Testis (tissue), 3 donors: Measurements from ENCODE around the gene DFFB. TPM values are rescaled to one million over a fixed set of nuclear protein-coding genes. Genes with fewer than 3 reads are reported as not detected.

Experiments used
- DNase-seq: peaks from one replicate; pipeline ENCODE4 v3.0.0-alpha.2; 2019
- H3K27ac ChIP-seq, 2 donors: fragments of 200-600 bp; sonication (generic); one replicate each; pipeline ENCODE4 v1.5.1; 2019
- H3K27me3 ChIP-seq: fragments of 200-600 bp; sonication (generic); one replicate; pipeline ENCODE4 v1.5.1; 2019
- H3K36me3 ChIP-seq: fragments of 200-600 bp; sonication (generic); one replicate; pipeline ENCODE4 v1.5.1; 2017; ENCODE audit warnings: low read depth; ENCODE audit errors: missing control alignments
- H3K4me1 ChIP-seq: fragments of 200-600 bp; sonication (generic); one replicate; pipeline ENCODE4 v1.5.1; 2019
- H3K4me3 ChIP-seq, 2 donors: fragments of 200-600 bp; sonication (generic); one replicate each; pipeline ENCODE4 v1.5.1; 2017 to 2019
- H3K9me3 ChIP-seq: fragments of 200-600 bp; sonication (generic); one replicate; pipeline ENCODE4 v1.5.1; 2017
- POLR2A ChIP-seq: fragments of 450-650 bp; IDR thresholded peaks from one replicate; pipeline ENCODE4 v1.6.1; 2017; ENCODE audit warnings: antibody characterized with exemption, mild to moderate bottlenecking, moderate library complexity
- WGBS, 2 donors: methylation state at CpG; one replicate each; pipeline ENCODE4 v1.1.5; 2018; 5-methylcytosine and 5-hydroxymethylcytosine counted together
- intact Hi-C: fragments of 100-400 bp; cut with DNase I; formaldehyde crosslinking; loops from one replicate; pipeline ENCODE4 v1.15.1; 2023; ENCODE audit warnings: low total_unique reads
- polyA plus RNA-seq: library from polyadenylated mRNA; stranded (reverse); fragments of 350-450 nt; fragmentation: Illumina TruSeq; extraction: RNeasy Lipid Tissue Mini Kit (QIAGEN cat#74804); gene quantifications from one replicate; pipeline ENCODE4 v1.2.3, GENCODE V29; 2014; ENCODE audit warnings: low read depth, low replicate concordance; ENCODE audit not compliant: insufficient read depth
- total RNA-seq, 2 donors: library from RNA; depleted of rRNA; stranded (reverse); fragments of >200 nt; gene quantifications; one replicate each; pipeline ENCODE4 v1.2.3, GENCODE V29; 2016
- TF ChIP-seq, protein P1 (sequence below), 3 experiments: fragments of 450-650 bp in 2 of 3; fragments of 200-600 bp in 1 of 3; sonication (generic) in 1 of 3; IDR thresholded peaks; one replicate each; pipeline ENCODE4 v1.5.1; 2016 to 2019; ENCODE audit warnings: antibody characterized with exemption in 3 of 3, mild to moderate bottlenecking in 2 of 3, moderate library complexity in 1 of 3

DFFB gene
- total and polyA plus RNA-seq, 3 donors from 2014 or later, result 3.4 to 8.4 (median 6.9) TPM

DNA sequence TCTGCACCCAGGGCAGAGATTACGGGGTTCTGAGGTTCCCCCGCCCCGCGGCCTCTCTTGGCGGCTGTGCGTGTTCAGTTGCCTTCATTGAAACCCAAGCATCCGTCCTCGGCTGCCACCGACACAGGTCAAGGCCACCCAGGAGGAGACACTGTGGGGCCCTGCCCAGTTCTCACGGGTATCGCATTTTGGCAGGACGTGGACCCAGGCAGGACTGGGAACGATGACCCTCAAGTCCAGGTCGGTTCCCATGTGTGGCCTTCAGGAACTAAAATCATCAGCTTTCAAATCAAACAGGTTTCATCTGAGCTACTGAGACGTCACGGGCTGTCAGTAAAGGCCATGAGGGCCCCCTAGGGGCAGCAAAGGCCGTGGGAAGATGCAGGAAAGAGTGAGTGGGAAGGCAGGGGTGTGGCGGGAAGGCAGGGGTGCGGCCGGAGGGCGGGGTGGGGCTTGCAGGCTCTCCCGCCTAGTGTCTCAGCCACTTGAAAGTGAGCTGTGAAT is 49.8 kb downstream of the DFFB start:
- intact Hi-C loops, result no loop called here
- TF ChIP-seq, protein P1, sequence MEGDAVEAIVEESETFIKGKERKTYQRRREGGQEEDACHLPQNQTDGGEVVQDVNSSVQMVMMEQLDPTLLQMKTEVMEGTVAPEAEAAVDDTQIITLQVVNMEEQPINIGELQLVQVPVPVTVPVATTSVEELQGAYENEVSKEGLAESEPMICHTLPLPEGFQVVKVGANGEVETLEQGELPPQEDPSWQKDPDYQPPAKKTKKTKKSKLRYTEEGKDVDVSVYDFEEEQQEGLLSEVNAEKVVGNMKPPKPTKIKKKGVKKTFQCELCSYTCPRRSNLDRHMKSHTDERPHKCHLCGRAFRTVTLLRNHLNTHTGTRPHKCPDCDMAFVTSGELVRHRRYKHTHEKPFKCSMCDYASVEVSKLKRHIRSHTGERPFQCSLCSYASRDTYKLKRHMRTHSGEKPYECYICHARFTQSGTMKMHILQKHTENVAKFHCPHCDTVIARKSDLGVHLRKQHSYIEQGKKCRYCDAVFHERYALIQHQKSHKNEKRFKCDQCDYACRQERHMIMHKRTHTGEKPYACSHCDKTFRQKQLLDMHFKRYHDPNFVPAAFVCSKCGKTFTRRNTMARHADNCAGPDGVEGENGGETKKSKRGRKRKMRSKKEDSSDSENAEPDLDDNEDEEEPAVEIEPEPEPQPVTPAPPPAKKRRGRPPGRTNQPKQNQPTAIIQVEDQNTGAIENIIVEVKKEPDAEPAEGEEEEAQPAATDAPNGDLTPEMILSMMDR (IDR thresholded peaks at IDR 0.05), result no peak
- 64 to 80% methylated on average over 14 to 22 of the region's 22 CpGs for WGBS, 2 donors

DNA sequence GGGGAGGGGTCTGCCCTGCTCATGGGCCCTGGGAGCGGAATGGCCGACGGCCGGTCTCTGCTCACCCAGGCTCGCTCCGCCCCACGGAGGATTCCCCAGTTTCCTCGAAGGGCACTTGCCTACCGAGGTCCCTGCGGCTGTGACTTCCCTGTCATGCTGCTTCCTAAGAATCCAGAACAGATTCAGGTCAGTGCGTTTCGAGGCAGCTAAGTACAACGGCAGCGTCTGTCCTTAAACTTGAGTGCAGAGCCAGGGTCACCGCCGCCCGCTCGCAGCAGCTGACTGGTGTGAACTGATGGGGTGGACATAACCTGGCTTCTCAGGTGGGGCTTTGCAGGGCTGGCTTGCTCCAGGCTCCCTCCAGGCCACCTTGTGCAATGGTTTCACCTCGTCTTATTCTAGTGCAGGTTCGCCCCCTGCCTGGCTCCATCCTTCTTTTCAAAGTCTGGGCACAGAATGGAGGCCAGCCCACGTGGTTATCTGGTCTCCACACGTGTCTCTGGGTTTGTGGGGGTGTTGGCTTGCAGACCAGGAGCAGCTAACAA is 50.4 kb downstream of the DFFB start:
- H3K9me3 ChIP-seq, result no peaks in the 10 kb centered on the region
- no peak overlapping the region for H3K27ac ChIP-seq
- intact Hi-C loops, result no loop called here
- no peaks in the 10 kb centered on the region for H3K36me3 ChIP-seq
- H3K27me3 ChIP-seq, result no peaks in the 10 kb centered on the region
- TF ChIP-seq, protein P1 (IDR thresholded peaks at IDR 0.05), result no peak
- no peak for TF ChIP-seq POLR2A
- no peak overlapping the region for H3K4me3 ChIP-seq
- 86 to 88% methylated on average over 19 to 22 of the region's 22 CpGs for WGBS, 2 donors
- no peak for DNase-seq
- H3K4me1 ChIP-seq, result peaks cover 6% of the 10 kb centered on the region

More for the DNA sequence above, 49.8 kb downstream of the DFFB start:
- Histone ChIP-seq H3K9me3 (no peaks in the 10 kb centered on the region), H3K4me1 (peaks cover 6% of the 10 kb centered on the region), H3K27ac (no peak overlapping the region), H3K27me3 (no peaks in the 10 kb centered on the region), H3K4me3 (no peak overlapping the region), H3K36me3 (no peaks in the 10 kb centered on the region)
- DNase-seq, result no peak

DNA sequence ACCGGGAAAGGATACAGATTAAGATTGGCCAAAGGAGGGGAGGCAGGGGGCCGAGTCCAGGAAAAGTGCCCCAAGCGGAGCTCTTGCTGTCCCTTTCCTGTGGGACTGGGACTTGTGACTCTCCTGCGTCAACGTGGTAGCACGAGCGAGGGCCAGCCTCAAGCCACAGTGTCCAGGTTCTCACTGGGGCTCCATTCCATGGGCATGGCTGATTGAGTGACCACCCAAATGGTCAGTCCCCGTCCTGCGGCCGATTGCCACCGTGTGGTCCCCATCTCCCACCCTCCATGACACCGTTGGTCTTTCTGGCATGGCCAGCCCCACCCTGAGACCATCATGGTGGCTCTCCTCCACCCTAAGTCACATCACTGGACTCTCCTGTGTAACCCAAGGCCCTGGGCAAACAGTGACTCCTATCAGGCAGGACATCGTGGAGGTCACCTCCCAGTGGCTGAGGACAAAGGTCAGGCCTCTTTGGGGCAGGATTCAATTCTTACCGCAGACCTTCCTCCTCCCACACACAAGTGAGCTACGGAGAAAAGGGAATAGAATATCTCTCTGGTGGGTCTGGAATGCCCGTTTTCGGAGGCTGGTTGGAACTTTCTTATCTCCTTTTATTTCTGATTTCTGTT is 51.7 kb downstream of the DFFB start:
- H3K27ac ChIP-seq, result no peak overlapping the region
- intact Hi-C loops, result no loop called here
- DNase-seq, result no peak
- no peaks in the 10 kb centered on the region for H3K9me3 ChIP-seq
- no peaks in the 10 kb centered on the region for H3K36me3 ChIP-seq
- 70 to 77% methylated on average over 14 to 17 of the region's 17 CpGs for WGBS, 2 donors
- TF ChIP-seq, protein P1 (IDR thresholded peaks at IDR 0.05), result no peak
- no peak for TF ChIP-seq POLR2A
- H3K27me3 ChIP-seq, result no peaks in the 10 kb centered on the region
- H3K4me3 ChIP-seq, result no peak overlapping the region
- H3K4me1 ChIP-seq, result peaks cover 6% of the 10 kb centered on the region

DNA sequence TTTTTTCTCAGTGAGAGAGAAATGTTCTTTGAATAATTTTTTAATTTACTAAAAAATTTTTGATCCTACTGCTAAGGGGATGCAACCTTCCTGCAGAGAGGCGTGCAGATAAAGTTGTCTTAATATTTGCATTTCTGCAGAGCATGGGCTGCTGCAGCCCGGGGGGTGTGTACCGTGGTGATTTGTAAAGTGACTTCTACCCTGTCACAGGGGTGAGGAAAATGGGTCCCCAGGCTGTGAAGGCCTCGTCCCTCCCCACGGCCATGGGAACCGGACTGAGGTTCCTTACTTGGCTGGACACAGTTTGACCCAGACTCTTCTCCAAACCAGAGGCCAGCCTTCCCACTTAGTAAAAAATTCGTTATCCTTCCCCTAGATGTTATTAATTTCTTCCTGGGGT is 52.3 kb downstream of the DFFB start:
- Histone ChIP-seq H3K4me3 (no peak overlapping the region), H3K27ac (no peak overlapping the region), H3K36me3 (no peaks in the 10 kb centered on the region), H3K4me1 (peaks cover 6% of the 10 kb centered on the region), H3K27me3 (no peaks in the 10 kb centered on the region), H3K9me3 (no peaks in the 10 kb centered on the region)
- 62 to 63% methylated on average over 7 of the region's 7 CpGs for WGBS, 2 donors
- no peak for DNase-seq
- intact Hi-C loops, result no loop called here
- no peak for TF ChIP-seq POLR2A
- TF ChIP-seq, protein P1 (IDR thresholded peaks at IDR 0.05), result no peak
